DOHH2 (cell line): ENCODE data around the gene ATG4A.

Source experiments
- H3F3A ChIP-seq: fragments of 200-600 bp; sonication (generic), shearing (Covaris generic); 2 replicates; pipeline ENCODE4 v1.6.0; 2016; ENCODE audit warnings: antibody characterized with exemption, mild to moderate bottlenecking; ENCODE audit not compliant: control insufficient read depth, insufficient read depth
- H3K27ac ChIP-seq: fragments of 200-600 bp; sonication (generic); 2 replicates; pipeline ENCODE4 v1.5.1; 2014; ENCODE audit warnings: low read depth, mild to moderate bottlenecking, low read length, moderate library complexity
- H3K27me3 ChIP-seq: fragments of 200-600 bp; sonication (generic); 2 replicates; pipeline ENCODE4 v1.6.1; 2014; ENCODE audit warnings: mild to moderate bottlenecking, low read length, mixed read lengths; ENCODE audit not compliant: control insufficient read depth
- H3K36me3 ChIP-seq: fragments of 200-600 bp; sonication (generic); 2 replicates; pipeline ENCODE4 v1.6.1; 2014; ENCODE audit warnings: mild to moderate bottlenecking, low read length, moderate library complexity, mixed read lengths; ENCODE audit not compliant: control insufficient read depth
- H3K4me1 ChIP-seq: fragments of 200-600 bp; sonication (generic); 2 replicates; pipeline ENCODE4 v1.6.1; 2014; ENCODE audit warnings: mild to moderate bottlenecking, low read length, mixed read lengths; ENCODE audit not compliant: control insufficient read depth
- H3K4me2 ChIP-seq: fragments of 200-600 bp; sonication (generic); 2 replicates; pipeline ENCODE4 v1.6.0; 2014; ENCODE audit warnings: mild to moderate bottlenecking, low read length, moderate library complexity
- H3K4me3 ChIP-seq: fragments of 200-600 bp; sonication (generic); 2 replicates; pipeline ENCODE4 v1.5.1; 2014; ENCODE audit warnings: mild to moderate bottlenecking, low read length, mixed read lengths
- H3K79me2 ChIP-seq: fragments of 200-600 bp; sonication (generic); 2 replicates; pipeline ENCODE4 v1.6.1; 2014; ENCODE audit warnings: mild to moderate bottlenecking, low read length, mixed read lengths; ENCODE audit not compliant: control insufficient read depth
- H3K9me2 ChIP-seq: fragments of 200-600 bp; sonication (generic); replicated peaks from 2 replicates; pipeline ENCODE4 v1.6.1; 2014; ENCODE audit warnings: mild to moderate bottlenecking, low read length, mixed read lengths; ENCODE audit not compliant: control insufficient read depth
- H3K9me3 ChIP-seq: fragments of 200-600 bp; sonication (generic); 2 replicates; pipeline ENCODE4 v1.6.1; 2014; ENCODE audit warnings: antibody characterized with exemption, low read length, mixed read lengths; ENCODE audit not compliant: control insufficient read depth, insufficient read depth
- H4K20me1 ChIP-seq: fragments of 200-600 bp; sonication (generic); 2 replicates; pipeline ENCODE4 v1.6.0; 2014; ENCODE audit warnings: low read depth, mild to moderate bottlenecking, antibody characterized with exemption, low read length, moderate library complexity; ENCODE audit not compliant: control insufficient read depth, insufficient read depth
- CTCF ChIP-seq: fragments of 200-600 bp; sonication (generic); IDR thresholded peaks from one replicate; pipeline ENCODE4 v1.5.1; 2014; ENCODE audit warnings: antibody characterized with exemption, mild to moderate bottlenecking, low read depth, low read length; ENCODE audit not compliant: poor library complexity, severe bottlenecking
- EZH2phosphoT487 ChIP-seq: fragments of 200-600 bp; sonication (generic); IDR thresholded peaks from 2 replicates; pipeline ENCODE4 v1.6.1; 2017; ENCODE audit warnings: borderline replicate concordance, mild to moderate bottlenecking, antibody characterized with exemption, low read length, moderate library complexity, mixed read lengths

The ATG4A gene

GRCh38 chrX:108168961-108169740, 77.6 kb downstream of the ATG4A start:
- Histone ChIP-seq H3F3A (no peaks in the 10 kb centered on the region), H4K20me1 (no peaks in the 10 kb centered on the region), H3K27ac (no peak overlapping the region), H3K4me2 (no peak overlapping the region), H3K79me2 (no peaks in the 10 kb centered on the region), H3K4me1 (no peaks in the 10 kb centered on the region), H3K36me3 (no peaks in the 10 kb centered on the region), H3K27me3 (no peaks in the 10 kb centered on the region), H3K4me3 (no peak overlapping the region), H3K9me3 (no peaks in the 10 kb centered on the region), H3K9me2 (no peaks in the 10 kb centered on the region)
- TF ChIP-seq EZH2phosphoT487 (no peak), CTCF (no peak)

- no peaks in the 10 kb centered on the region for H3K79me2 ChIP-seq
- H3K27me3 ChIP-seq: no peaks in the 10 kb centered on the region
- no peaks in the 10 kb centered on the region for H3K9me3 ChIP-seq
- H4K20me1 ChIP-seq: no peaks in the 10 kb centered on the region
- H3K9me2 ChIP-seq: no peaks in the 10 kb centered on the region
- no peaks in the 10 kb centered on the region for H3K4me1 ChIP-seq
- TF ChIP-seq EZH2phosphoT487 (no peak), CTCF (no peak)
- H3K4me3 ChIP-seq: no peak overlapping the region
- H3K27ac ChIP-seq: no peak overlapping the region
- H3F3A ChIP-seq: no peaks in the 10 kb centered on the region
- H3K36me3 ChIP-seq: no peaks in the 10 kb centered on the region
- no peak overlapping the region for H3K4me2 ChIP-seq
These were observed 78.2 kb downstream of the ATG4A start for GRCh38 chrX:108169768-108170167.

- no peaks in the 10 kb centered on the region for H3K9me3 ChIP-seq
- TF ChIP-seq CTCF: no peak
- TF ChIP-seq EZH2phosphoT487: no peak
- no peaks in the 10 kb centered on the region for H3K79me2 ChIP-seq
- H3K9me2 ChIP-seq: no peaks in the 10 kb centered on the region
- H3K36me3 ChIP-seq: no peaks in the 10 kb centered on the region
- H3F3A ChIP-seq: no peaks in the 10 kb centered on the region
- H3K4me1 ChIP-seq: no peaks in the 10 kb centered on the region
- H3K4me2 ChIP-seq: no peak overlapping the region
- no peak overlapping the region for H3K27ac ChIP-seq
- no peak overlapping the region for H3K4me3 ChIP-seq
- no peaks in the 10 kb centered on the region for H4K20me1 ChIP-seq
- H3K27me3 ChIP-seq: no peaks in the 10 kb centered on the region
These were observed 80.1 kb downstream of the ATG4A start for GRCh38 chrX:108171671-108172070.
